Endodermal cell (in vitro differentiated cells): Measurements from ENCODE around the gene FCHSD1. TPM values are rescaled to one million over a fixed set of nuclear protein-coding genes. Genes with fewer than 3 reads are reported as not detected.

Experiments
- DNase-seq: peaks from one replicate; pipeline ENCODE4 v3.0.0-alpha.2; 2017
- H3K27ac ChIP-seq: 2 replicates; pipeline ENCODE4 v1.5.1; 2013; ENCODE audit warnings: mild to moderate bottlenecking, low read depth, low read length, moderate library complexity
- H3K27me3 ChIP-seq: 2 replicates; pipeline ENCODE4 v1.6.1; 2013; ENCODE audit warnings: mild to moderate bottlenecking, low read length, moderate library complexity; ENCODE audit not compliant: insufficient read depth, control insufficient read depth, poor library complexity, severe bottlenecking
- H3K36me3 ChIP-seq: 2 replicates; pipeline ENCODE4 v1.7.0; 2013; ENCODE audit warnings: mild to moderate bottlenecking, low read length, moderate library complexity; ENCODE audit not compliant: control insufficient read depth, insufficient read depth
- H3K4me1 ChIP-seq: one replicate; pipeline ENCODE4 v1.7.0; 2013; ENCODE audit warnings: low read length; ENCODE audit not compliant: control insufficient read depth, insufficient read depth
- H3K4me3 ChIP-seq: 2 replicates; pipeline ENCODE4 v1.5.1; 2013; ENCODE audit warnings: mild to moderate bottlenecking, low read length, moderate library complexity
- H3K9ac ChIP-seq: 2 replicates; pipeline ENCODE4 v1.6.1; 2013; ENCODE audit warnings: mild to moderate bottlenecking, low read length, moderate library complexity; ENCODE audit not compliant: poor library complexity, severe bottlenecking; ENCODE audit errors: extremely low read depth
- H3K9me3 ChIP-seq: 2 replicates; pipeline ENCODE4 v1.6.1; 2013; ENCODE audit warnings: mild to moderate bottlenecking, low read length, moderate library complexity; ENCODE audit not compliant: control insufficient read depth
- H3K27ac Mint-ChIP-seq: 2 replicates; pipeline ENCODE4 v1.8.0; 2020; ENCODE audit warnings: mixed read lengths
- H3K27me3 Mint-ChIP-seq: 2 replicates; pipeline ENCODE4 v1.8.0; 2021; ENCODE audit warnings: mild to moderate bottlenecking, mixed read lengths; ENCODE audit not compliant: insufficient read depth
- H3K36me3 Mint-ChIP-seq: 2 replicates; pipeline ENCODE4 v1.8.0; 2020; ENCODE audit warnings: low read depth, mixed read lengths
- H3K4me1 Mint-ChIP-seq: 2 replicates; pipeline ENCODE4 v1.8.0; 2020; ENCODE audit warnings: mixed read lengths
- H3K4me3 Mint-ChIP-seq: 2 replicates; pipeline ENCODE4 v1.8.0; 2020; ENCODE audit warnings: mild to moderate bottlenecking, moderate library complexity, mixed read lengths
- H3K9me3 Mint-ChIP-seq: 2 replicates; pipeline ENCODE4 v1.8.0; 2020; ENCODE audit warnings: mild to moderate bottlenecking, mixed read lengths
- WGBS, 2 experiments: methylation state at CpG; one replicate each; pipeline versions ENCODE4 v1.1.5 to v1.1.7; 2013; ENCODE audit warnings: missing lambda C conversion rate in 2 of 2, mixed read lengths in 1 of 2; ENCODE audit not compliant: insufficient coverage in 1 of 2, insufficient read length in 1 of 2; 5-methylcytosine and 5-hydroxymethylcytosine counted together
- total RNA-seq, 2 donors: library from RNA; stranded (reverse); fragmentation: NEBNext Ultra II Directional in 1 of 2; extraction: Animal tissue kit (Norgen Biotek cat#: 25700) in 1 of 2; gene quantifications; 2 replicates in 1 of 2; 3 replicates in 1 of 2; pipeline ENCODE4 v1.2.1, GENCODE V29; 2021
- TF ChIP-seq, protein P1 (sequence below): fragments of 200-600 bp; sonication (generic); conservative IDR thresholded peaks from 2 replicates; pipeline ENCODE4 v1.5.0; 2021; ENCODE audit warnings: antibody characterized with exemption, mild to moderate bottlenecking

Gene FCHSD1
- total RNA-seq, 2 donors from 2014 or later = 34.8 to 41.7 TPM

DNA sequence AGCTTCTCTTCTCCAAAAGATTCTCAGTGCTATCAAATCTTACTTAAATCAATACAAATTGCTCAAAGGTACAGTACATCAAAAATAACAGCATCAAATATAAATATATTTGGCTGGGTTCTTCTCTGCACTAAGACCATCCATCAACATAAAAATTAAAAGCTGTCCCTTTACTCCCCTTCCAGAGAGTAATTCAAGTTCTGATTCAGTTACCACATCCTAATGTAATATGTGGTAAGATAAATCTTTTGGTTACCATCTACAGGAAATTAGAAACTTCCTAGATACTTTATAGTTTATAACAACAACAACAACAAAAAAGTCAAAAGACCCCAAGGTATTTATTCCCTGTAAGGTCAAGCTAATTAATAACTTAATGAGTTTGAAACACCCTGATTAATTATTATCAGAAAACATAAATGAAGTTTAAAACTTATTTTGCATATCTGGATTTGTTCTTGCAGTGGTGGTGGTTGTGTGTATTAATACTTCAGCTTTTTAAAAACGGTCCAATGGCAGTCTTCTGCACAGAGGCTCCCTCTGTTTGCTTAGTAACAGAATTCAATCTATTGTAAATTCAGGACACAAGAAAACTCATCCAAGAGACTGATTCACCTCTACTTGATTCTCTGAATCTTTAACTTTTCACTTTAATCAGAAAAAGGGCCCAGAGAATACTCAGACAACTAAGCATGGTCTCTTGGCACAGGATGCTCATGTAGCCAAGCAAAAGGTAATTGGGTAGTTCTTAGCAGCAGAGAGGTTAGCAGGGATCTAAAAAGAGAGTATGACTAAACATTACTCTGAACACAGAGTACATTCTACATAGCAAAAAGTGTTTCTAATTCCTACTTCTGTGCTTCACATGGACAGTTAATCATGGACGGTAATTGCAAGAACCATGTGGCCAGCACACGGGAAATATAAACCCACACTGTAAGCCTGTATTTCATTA, 52.5 kb downstream of the FCHSD1 start:
- WGBS, 2 experiments = 89 to 95% methylated on average over 3 of the region's 3 CpGs
- Mint-ChIP-seq H3K27ac (no peak overlapping the region), H3K27me3 (no peaks in the 10 kb centered on the region)

DNA sequence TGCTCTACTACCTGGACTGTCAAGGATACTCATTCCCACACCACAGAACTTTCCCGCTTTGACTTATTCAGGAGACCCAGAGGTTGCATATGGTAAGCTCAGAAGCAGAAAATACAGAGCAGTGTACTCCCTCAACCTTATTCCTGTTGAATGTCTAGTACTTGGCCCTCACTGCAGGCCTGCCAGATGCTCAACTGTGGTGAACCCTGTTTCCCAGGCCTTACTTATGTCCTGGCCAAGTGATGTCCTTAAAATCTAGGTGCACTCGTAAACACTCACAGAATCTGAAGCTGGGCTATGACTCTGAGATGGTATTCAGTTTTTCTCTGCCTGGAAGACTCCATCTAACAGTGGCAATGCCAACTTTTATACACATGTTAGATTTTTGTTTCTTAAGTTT, 53.4 kb downstream of the FCHSD1 start:
- no peak overlapping the region for H3K4me3 ChIP-seq
- H3K27ac ChIP-seq = no peak overlapping the region
- no peaks in the 10 kb centered on the region for H3K4me1 ChIP-seq
- no peaks in the 10 kb centered on the region for H3K27me3 ChIP-seq
- TF ChIP-seq, protein P1, sequence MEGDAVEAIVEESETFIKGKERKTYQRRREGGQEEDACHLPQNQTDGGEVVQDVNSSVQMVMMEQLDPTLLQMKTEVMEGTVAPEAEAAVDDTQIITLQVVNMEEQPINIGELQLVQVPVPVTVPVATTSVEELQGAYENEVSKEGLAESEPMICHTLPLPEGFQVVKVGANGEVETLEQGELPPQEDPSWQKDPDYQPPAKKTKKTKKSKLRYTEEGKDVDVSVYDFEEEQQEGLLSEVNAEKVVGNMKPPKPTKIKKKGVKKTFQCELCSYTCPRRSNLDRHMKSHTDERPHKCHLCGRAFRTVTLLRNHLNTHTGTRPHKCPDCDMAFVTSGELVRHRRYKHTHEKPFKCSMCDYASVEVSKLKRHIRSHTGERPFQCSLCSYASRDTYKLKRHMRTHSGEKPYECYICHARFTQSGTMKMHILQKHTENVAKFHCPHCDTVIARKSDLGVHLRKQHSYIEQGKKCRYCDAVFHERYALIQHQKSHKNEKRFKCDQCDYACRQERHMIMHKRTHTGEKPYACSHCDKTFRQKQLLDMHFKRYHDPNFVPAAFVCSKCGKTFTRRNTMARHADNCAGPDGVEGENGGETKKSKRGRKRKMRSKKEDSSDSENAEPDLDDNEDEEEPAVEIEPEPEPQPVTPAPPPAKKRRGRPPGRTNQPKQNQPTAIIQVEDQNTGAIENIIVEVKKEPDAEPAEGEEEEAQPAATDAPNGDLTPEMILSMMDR = no peak
- H3K4me1 Mint-ChIP-seq = no peaks in the 10 kb centered on the region
- H3K27me3 Mint-ChIP-seq = no peaks in the 10 kb centered on the region
- H3K9me3 ChIP-seq = no peaks in the 10 kb centered on the region
- 94 to 100% methylated on average over 2 of the region's 2 CpGs for WGBS, 2 experiments
- H3K9ac ChIP-seq = no peak overlapping the region
- H3K36me3 ChIP-seq = peaks cover 15% of the 10 kb centered on the region
- no peaks in the 10 kb centered on the region for H3K9me3 Mint-ChIP-seq
- peaks cover 13% of the 10 kb centered on the region for H3K36me3 Mint-ChIP-seq
- H3K4me3 Mint-ChIP-seq = no peak overlapping the region
- H3K27ac Mint-ChIP-seq = peak overlapping the region; percentile 9
- no peak for DNase-seq

More for the DNA sequence above, 52.5 kb downstream of the FCHSD1 start:
- Mint-ChIP-seq H3K4me3 (no peak overlapping the region), H3K36me3 (peaks cover 13% of the 10 kb centered on the region), H3K4me1 (no peaks in the 10 kb centered on the region), H3K9me3 (no peaks in the 10 kb centered on the region)
- TF ChIP-seq, protein P1 = no peak
- H3K4me1 ChIP-seq = no peaks in the 10 kb centered on the region
- no peak for DNase-seq
- peaks cover 11% of the 10 kb centered on the region for H3K36me3 ChIP-seq
- H3K9ac ChIP-seq = no peak overlapping the region
- no peaks in the 10 kb centered on the region for H3K27me3 ChIP-seq
- no peaks in the 10 kb centered on the region for H3K9me3 ChIP-seq
- H3K4me3 ChIP-seq = no peak overlapping the region
- H3K27ac ChIP-seq = no peak overlapping the region

DNA sequence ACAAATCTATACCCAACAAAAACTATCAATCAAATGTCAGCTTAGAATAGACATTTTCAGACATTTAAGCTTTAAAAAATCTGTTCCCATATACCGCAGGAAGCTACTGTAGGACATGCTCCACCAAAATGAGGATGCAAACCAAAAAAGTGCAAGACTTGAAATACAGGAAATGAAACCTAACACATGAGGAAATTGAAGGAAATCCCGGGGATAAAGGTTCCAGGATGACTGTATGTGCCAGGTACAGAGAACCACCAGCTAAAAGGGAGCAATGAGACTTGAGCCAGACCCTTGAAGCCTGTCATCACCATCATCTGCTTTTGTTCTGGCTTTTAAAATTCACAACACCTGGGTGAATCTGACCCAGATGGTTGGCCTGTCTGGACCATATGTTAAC, 53.8 kb downstream of the FCHSD1 start:
- Histone ChIP-seq H3K4me3 (no peak overlapping the region), H3K9ac (no peak overlapping the region), H3K9me3 (no peaks in the 10 kb centered on the region), H3K4me1 (no peaks in the 10 kb centered on the region), H3K27me3 (no peaks in the 10 kb centered on the region), H3K27ac (no peak overlapping the region), H3K36me3 (peaks cover 18% of the 10 kb centered on the region)
- H3K36me3 Mint-ChIP-seq = peaks cover 13% of the 10 kb centered on the region
- no peak for DNase-seq
- H3K4me3 Mint-ChIP-seq = no peak overlapping the region
- H3K4me1 Mint-ChIP-seq = no peaks in the 10 kb centered on the region
- peak overlapping the region; percentile 9 for H3K27ac Mint-ChIP-seq
- TF ChIP-seq, protein P1 = no peak
- WGBS, 2 experiments = 94 to 100% methylated on average over 1 to 2 of the region's 2 CpGs
- H3K27me3 Mint-ChIP-seq = no peaks in the 10 kb centered on the region
- no peaks in the 10 kb centered on the region for H3K9me3 Mint-ChIP-seq
